Transverse colon (tissue), 4 donors: Measurements from ENCODE around the gene IFRD2.

Source experiments
- POLR2A ChIP-seq: fragments of 450-650 bp; IDR thresholded peaks from one replicate; pipeline ENCODE4 v1.6.1; 2016; ENCODE audit warnings: antibody characterized with exemption, mild to moderate bottlenecking, moderate library complexity
- POLR2AphosphoS5 ChIP-seq, 3 donors: sonication (generic); formaldehyde crosslinking; IDR thresholded peaks; one replicate each; pipeline ENCODE4 v1.6.1; 2016; ENCODE audit warnings: antibody characterized with exemption in 3 of 3
- TF ChIP-seq, protein P1 (sequence below), 5 experiments: fragments of 200-600 bp in 3 of 5; fragments of 450-650 bp in 2 of 5; sonication (generic) in 3 of 5; IDR thresholded peaks; 1 replicate in 2 of 5; 2 replicates in 3 of 5; pipeline ENCODE4 v1.5.1; 2016 to 2017; ENCODE audit warnings: antibody characterized with exemption in 5 of 5, inconsistent platforms in 3 of 5, mild to moderate bottlenecking in 2 of 5, moderate library complexity in 1 of 5

DNA sequence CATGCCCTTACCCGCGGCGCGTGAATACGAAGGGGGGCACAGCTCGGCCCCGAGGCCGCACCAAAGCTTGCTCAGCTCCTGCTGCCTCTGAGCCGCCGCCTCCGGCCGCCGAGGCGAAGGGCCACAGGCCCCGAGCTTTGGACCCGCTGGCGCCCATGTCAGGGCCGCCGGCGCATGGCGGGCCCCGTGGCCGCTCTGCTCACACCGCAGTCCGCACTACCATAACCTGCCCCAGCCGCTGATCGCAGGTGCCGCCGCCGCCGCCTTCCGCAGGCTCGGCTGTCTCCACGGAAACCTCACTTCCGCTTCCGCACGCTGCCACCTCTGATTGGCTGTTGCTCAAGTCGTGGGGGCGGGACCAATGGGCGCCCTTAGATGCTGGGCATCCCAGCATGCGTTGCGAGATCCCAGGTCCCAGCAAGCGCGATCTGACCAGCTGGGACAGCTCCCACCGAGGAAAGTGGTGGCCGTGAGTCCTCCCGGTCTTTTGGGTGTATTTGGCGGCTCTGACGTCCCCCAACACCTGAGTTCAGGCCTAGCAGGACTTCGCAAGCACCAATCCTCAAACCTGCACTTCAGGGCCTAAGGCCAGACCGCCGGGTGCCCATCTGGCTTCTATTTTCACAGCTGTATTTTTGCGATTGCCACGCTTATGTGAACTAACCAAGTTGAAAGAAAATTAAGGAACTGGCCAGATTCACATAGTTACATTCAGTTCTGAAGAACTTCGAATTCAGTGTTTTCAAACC, 35.9 kb upstream of the IFRD2 start, which contains the start of gene TUSC2:
- TF ChIP-seq, protein P1, sequence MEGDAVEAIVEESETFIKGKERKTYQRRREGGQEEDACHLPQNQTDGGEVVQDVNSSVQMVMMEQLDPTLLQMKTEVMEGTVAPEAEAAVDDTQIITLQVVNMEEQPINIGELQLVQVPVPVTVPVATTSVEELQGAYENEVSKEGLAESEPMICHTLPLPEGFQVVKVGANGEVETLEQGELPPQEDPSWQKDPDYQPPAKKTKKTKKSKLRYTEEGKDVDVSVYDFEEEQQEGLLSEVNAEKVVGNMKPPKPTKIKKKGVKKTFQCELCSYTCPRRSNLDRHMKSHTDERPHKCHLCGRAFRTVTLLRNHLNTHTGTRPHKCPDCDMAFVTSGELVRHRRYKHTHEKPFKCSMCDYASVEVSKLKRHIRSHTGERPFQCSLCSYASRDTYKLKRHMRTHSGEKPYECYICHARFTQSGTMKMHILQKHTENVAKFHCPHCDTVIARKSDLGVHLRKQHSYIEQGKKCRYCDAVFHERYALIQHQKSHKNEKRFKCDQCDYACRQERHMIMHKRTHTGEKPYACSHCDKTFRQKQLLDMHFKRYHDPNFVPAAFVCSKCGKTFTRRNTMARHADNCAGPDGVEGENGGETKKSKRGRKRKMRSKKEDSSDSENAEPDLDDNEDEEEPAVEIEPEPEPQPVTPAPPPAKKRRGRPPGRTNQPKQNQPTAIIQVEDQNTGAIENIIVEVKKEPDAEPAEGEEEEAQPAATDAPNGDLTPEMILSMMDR (IDR thresholded peaks at IDR 0.05): no peak
- peak; percentile 87 for TF ChIP-seq POLR2A
- TF ChIP-seq POLR2AphosphoS5 (IDR thresholded peaks at IDR 0.05): peak; percentile 90 to 94 (median 94)
